ENCODE results near the gene APAF1. TPM values are rescaled to one million over a fixed set of nuclear protein-coding genes. Genes with fewer than 3 reads are reported as not detected.
"Not testable (repeated sequence)": the region's sequence is repeated elsewhere in the genome, so short reads cannot be mapped to it uniquely, and the experiment has no call there.

The APAF1 gene
- total RNA-seq, 1 donor from 2014 or later, result 25.7 TPM

- no peak for DNase-seq (ENCODE audit: low read depth in 2 of 2)
These were observed 82.1 kb downstream of the APAF1 start for GRCh38 chr12:98727196-98727595.

- DNase-seq (ENCODE audit: low read depth in 2 of 2), result no peak
These were observed 85.3 kb downstream of the APAF1 start for GRCh38 chr12:98730412-98730811.

DNA sequence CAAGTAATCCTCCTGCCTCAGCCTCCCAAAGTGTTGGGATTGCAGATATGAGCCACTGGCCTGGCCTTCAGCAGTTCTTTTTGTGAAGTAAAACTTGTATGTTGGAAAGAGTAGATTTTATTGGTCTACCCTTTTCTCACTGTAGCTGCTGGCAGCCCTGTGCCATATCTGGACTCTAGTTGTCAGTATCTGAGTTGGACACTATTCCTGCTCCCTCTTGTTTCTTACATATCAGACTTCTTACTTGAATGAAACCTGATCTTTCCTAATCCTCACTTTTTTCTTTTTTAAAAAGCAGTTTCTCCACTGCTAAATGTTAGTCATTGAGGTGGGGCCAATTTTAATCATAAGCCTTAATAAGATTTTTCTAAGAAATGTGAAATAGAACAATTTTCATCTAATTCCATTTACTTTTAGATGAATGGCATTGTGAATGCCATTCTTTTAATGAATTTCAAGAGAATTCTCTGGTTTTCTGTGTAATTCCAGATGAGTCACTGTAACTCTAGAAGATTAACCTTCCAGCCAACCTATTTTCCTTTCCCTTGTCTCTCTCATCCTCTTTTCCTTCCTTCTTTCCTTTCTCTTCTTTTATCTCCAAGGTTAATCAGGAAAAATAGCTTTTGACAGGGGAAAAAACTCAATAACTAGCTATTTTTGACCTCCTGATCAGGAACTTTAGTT lies 88.7 kb downstream of the APAF1 start:
- no peak for DNase-seq (ENCODE audit: low read depth in 2 of 2)

- DNase-seq (ENCODE audit: low read depth in 2 of 2), result no peak
These were observed 90.7 kb downstream of the APAF1 start for GRCh38 chr12:98735821-98736220.

DNA sequence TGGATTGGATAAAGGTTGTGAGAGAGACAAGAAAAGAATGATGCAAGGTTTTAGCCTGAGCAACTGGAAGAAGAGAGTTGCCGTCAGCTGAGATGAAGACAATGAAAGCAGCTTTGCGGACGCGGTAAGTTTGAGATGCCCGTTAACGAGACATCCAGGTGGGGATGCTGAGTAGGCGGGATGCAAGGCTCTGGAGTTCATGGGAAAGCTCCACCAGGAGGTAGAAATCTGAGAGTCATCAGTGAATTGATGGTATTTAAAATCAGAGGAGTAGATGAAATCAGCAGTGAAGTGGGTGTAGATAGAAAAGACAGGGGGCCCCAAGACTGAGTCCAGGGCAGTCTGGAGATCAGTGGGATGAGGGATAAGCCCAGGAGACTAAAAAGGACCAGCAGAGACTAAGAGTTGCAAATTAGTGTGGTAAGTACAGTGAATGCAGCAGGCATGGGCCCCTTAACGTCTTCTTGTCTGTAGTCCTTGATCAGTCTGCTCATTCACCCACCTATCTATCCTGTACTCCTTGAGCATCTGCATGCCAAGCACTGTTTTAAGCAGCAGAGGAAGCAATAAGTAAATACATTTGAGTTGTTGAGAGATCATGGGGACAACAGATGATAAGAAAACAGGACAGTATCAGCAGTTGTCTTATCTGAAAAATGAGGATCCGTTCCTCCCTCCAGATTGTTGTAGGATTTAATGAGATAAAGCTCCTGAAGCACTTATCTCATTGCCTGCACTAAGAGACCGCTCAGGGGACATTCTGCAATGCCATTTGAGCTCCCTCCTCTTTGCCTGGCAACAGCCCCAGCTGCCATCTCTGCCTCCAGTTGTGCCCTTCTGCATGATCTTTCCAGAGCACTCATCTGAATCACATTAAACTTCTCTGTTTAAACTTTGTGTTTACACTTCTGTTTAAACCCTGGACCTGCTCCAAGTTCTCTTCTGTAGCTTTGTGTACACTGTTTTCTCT lies 91.5 kb downstream of the APAF1 start:
- no peak for DNase-seq (ENCODE audit: low read depth in 2 of 2)

- no peak for DNase-seq (ENCODE audit: low read depth in 2 of 2)
These were observed 92.2 kb downstream of the APAF1 start for GRCh38 chr12:98737322-98737712.

GRCh38 chr12:98738002-98738401 lies 92.9 kb downstream of the APAF1 start:
- DNase-seq (ENCODE audit: low read depth in 2 of 2), result peak in 1 of 2 donors; percentile 20

DNA sequence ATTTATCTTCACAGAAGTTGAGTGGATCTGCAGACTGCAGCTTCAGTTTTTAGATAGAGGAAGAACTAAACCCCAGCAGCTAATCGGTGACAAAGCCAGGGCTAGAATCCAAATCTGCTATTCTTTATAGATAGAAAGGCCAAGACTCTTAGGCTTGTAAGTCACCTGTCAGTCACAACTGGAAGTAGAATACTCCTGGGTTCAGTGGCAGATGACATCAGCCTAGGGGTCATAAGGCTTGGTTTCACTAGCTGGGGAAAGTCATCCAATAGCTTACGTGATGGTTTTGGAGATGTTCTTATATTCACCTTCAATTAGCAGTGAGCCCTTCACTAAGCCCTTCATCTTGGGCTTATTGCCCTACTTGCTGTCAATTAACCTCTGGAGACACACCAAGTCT lies 93.4 kb downstream of the APAF1 start:
- DNase-seq (ENCODE audit: low read depth in 2 of 2), result no peak

- no peak for DNase-seq (ENCODE audit: low read depth in 2 of 2)
These were observed 95.7 kb downstream of the APAF1 start for GRCh38 chr12:98740751-98741150.

- no peak for DNase-seq (ENCODE audit: low read depth in 2 of 2)
These were observed 96.1 kb downstream of the APAF1 start for GRCh38 chr12:98741196-98741555.

DNA sequence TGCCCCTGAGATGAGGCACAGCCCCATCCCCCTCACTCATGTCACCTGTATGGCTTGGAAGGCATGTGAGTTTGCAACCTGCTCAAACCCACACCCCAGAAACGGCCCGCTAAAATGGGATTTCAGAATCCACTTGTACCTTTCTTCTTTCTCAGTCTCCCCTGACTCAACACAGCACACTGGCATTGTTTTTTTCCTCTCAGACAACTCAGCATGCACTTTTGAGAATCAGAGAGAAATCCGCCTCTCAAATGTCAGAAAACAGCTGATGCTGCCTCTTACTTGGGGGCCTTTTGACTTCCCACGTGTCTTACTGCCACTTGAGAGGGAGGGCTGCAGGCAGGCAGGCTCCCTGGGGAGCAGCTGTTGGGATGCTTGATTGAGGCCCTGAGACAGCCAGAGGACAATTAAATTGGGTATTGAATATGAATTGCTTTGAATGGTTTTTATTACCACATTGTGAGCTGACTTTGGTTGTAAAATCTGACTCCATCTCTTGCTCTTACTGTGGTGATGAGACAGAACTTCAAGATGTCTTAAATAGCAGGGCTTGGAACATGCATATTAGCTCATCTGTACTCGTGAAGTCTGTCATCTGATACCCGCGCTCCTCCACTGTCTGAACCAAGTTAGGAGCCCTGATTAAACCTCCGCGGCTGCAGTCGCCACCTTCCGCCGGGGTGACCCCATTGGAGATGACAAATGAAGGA lies 96.6 kb downstream of the APAF1 start:
- DNase-seq (ENCODE audit: low read depth in 2 of 2), result no peak

- DNase-seq (ENCODE audit: low read depth in 2 of 2), result peak in 1 of 2 donors; percentile 37
These were observed 98.4 kb downstream of the APAF1 start for GRCh38 chr12:98743362-98743953.

DNA sequence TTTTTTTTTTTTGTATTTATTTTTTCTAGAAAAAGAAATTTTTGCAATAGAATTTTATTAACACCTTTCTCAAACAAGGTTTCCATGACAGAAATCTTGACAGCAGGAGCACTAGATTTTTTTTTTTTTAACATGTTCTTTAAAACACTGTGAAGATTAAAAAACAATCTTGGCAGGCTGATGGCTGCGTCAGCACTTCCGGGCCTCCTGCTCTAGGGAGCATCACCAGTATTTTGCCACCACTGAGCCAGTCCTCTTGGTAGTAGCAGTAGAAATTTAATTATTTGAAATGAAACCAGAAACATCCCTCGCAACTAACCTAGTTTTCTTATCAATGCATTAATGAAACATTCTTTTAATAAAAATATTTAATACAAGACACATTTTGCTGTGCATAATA lies 99.6 kb downstream of the APAF1 start:
- DNase-seq (ENCODE audit: low read depth in 2 of 2), result no peak

DNA sequence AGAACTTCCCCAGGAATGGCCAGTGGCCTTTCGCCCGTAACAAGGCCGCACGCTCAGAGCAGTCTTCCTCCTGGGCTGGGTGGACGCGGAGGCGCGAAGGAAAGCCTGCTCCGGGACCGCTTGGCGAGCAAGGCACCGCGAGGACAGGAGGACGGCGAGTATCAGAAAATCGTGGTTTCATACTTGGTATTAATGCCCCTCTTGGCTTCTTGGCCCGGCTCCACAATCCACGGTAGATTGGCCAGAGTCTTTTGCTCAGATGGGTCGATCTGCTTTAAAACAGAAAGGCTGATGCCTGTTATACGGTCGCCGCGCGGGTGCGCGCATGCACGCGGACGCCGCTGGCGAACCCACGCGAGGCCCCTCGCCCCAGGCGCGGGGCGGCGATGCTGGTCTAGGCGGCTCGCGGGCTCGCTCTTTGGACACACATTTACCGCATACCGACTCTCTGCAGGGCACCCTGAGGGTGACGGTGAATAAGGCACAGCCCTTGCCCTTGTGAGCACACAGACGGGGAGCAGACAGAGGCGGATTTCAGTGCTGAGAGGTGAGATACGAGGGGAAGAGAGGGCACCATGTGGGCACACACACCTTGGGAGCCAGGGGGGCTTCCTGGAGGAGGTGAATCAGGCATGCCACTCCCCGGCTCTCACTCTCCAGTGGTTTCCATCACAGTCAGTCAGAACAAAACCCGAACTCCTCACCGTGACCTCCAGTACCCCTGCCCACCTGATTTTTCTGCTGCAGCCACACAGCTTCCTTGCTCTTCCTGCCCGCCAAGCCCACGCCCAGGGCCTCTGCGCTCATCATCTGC lies 100.7 kb downstream of the APAF1 start:
- DNase-seq (ENCODE audit: low read depth in 2 of 2), result peak in 1 of 2 donors; percentile 28

DNA sequence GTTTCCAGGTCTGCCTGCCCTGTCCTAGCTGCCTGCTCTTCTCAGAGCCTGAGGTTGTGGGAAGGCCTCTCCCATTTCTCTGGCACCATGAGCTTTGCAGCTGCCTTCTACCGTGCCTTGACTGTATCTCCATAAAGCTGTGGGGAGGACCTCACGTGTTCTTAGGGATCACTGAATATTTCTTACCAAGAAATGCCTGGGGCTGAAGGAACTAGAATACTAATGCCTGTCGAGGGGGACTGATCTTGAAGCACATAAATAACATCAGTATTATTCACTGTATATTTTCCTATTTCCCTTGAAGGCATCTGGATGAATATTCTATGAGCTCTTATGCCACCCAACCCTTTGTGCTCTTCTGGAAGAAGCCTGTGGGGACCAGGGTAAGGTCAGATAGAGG lies 103.4 kb downstream of the APAF1 start:
- DNase-seq (ENCODE audit: low read depth in 2 of 2), result no peak

- DNase-seq (ENCODE audit: low read depth in 2 of 2), result no peak
These were observed 105.4 kb downstream of the APAF1 start for GRCh38 chr12:98750511-98750910.

GRCh38 chr12:98751580-98752115 lies 106.6 kb downstream of the APAF1 start:
- no peak for DNase-seq (ENCODE audit: low read depth in 2 of 2)

GRCh38 chr12:98752726-98753125 lies 107.6 kb downstream of the APAF1 start:
- no peak for DNase-seq (ENCODE audit: low read depth in 2 of 2)

- no peak for DNase-seq (ENCODE audit: low read depth in 2 of 2)
These were observed 109.0 kb downstream of the APAF1 start for GRCh38 chr12:98754095-98754494.

- DNase-seq (ENCODE audit: low read depth in 2 of 2), result not testable (repeated sequence)
These were observed 110.8 kb downstream of the APAF1 start for GRCh38 chr12:98755855-98756254.

- DNase-seq (ENCODE audit: low read depth in 2 of 2), result no peak
These were observed 112.4 kb downstream of the APAF1 start for GRCh38 chr12:98757455-98757854.
